Calu3 (cell line): ENCODE measurements around the gene PCDHA11. TPM values are rescaled to one million over a fixed set of nuclear protein-coding genes. Genes with fewer than 3 reads are reported as not detected.
"Not testable (repeated sequence)": the region's sequence is repeated elsewhere in the genome, so short reads cannot be mapped to it uniquely, and the experiment has no call there.

ENCODE experiments used
- BruUV-seq: library from RNA; stranded (reverse); fragments of 400-500 nt; replicated peaks from 2 replicates; lab custom pipeline; 2021; lab: Mats Ljungman, UMichigan
- CTCF ChIA-PET: fragments of 300-600 bp; sonication (Branson Sonifier 250); formaldehyde crosslinking; loops from one replicate; lab custom pipeline; 2022; ENCODE audit warnings: antibody characterized with exemption; lab: Charles Lee
- DNase-seq: peaks from one replicate; pipeline ENCODE4 v3.0.0; 2022
- H3K27ac Mint-ChIP-seq: one replicate; pipeline ENCODE4 v1.8.0; 2022; ENCODE audit warnings: mixed read lengths; ENCODE audit not compliant: unreplicated experiment
- H3K27me3 Mint-ChIP-seq: one replicate; pipeline ENCODE4 v1.8.0; 2022; ENCODE audit warnings: mixed read lengths; ENCODE audit not compliant: unreplicated experiment
- H3K36me3 Mint-ChIP-seq: one replicate; pipeline ENCODE4 v1.8.0; 2022; ENCODE audit warnings: mild to moderate bottlenecking, moderate library complexity, mixed read lengths; ENCODE audit not compliant: insufficient read depth, unreplicated experiment
- H3K4me1 Mint-ChIP-seq: one replicate; pipeline ENCODE4 v1.8.0; 2022; ENCODE audit warnings: mild to moderate bottlenecking, low read depth, mixed read lengths; ENCODE audit not compliant: unreplicated experiment
- H3K4me3 Mint-ChIP-seq: one replicate; pipeline ENCODE4 v1.8.0; 2022; ENCODE audit warnings: mild to moderate bottlenecking, low read depth, moderate library complexity, mixed read lengths; ENCODE audit not compliant: unreplicated experiment
- H3K9me3 Mint-ChIP-seq: one replicate; pipeline ENCODE4 v1.8.0; 2022; ENCODE audit warnings: low read depth, mixed read lengths; ENCODE audit not compliant: unreplicated experiment
- intact Hi-C: fragments of 100-400 bp; cut with micrococcal nuclease; formaldehyde crosslinking; loops from one replicate; pipeline ENCODE4 v1.10.0; 2022; ENCODE audit not compliant: unreplicated experiment
- total RNA-seq: library from RNA; stranded (reverse); gene quantifications from 2 replicates; pipeline ENCODE4 v1.2.3, GENCODE V29; 2022
- TF ChIP-seq, protein P1 (sequence below): fragments of 200-600 bp; IDR thresholded peaks from one replicate; pipeline ENCODE4 v1.8.0; 2022; ENCODE audit warnings: antibody characterized with exemption; ENCODE audit not compliant: unreplicated experiment

The PCDHA11 gene
- total RNA-seq, 1 experiment from 2014 or later, result 0.64 TPM

DNA sequence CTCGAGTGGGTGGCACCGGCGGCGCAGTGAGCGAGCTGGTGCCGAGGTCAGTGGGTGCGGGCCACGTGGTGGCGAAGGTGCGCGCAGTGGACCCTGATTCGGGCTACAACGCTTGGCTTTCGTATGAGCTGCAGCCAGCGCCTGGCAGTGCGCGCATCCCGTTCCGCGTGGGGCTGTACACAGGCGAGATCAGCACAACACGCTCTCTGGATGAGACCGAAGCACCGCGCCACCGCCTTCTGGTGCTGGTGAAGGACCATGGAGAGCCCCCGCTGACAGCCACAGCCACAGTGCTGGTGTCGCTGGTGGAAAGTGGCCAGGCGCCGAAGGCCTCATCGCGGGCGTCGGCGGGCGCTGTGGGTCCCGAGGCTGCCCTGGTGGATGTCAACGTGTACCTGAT lies 45.3 kb upstream of the PCDHA11 start:
- CTCF ChIA-PET, result no interaction called here
- TF ChIP-seq, protein P1, sequence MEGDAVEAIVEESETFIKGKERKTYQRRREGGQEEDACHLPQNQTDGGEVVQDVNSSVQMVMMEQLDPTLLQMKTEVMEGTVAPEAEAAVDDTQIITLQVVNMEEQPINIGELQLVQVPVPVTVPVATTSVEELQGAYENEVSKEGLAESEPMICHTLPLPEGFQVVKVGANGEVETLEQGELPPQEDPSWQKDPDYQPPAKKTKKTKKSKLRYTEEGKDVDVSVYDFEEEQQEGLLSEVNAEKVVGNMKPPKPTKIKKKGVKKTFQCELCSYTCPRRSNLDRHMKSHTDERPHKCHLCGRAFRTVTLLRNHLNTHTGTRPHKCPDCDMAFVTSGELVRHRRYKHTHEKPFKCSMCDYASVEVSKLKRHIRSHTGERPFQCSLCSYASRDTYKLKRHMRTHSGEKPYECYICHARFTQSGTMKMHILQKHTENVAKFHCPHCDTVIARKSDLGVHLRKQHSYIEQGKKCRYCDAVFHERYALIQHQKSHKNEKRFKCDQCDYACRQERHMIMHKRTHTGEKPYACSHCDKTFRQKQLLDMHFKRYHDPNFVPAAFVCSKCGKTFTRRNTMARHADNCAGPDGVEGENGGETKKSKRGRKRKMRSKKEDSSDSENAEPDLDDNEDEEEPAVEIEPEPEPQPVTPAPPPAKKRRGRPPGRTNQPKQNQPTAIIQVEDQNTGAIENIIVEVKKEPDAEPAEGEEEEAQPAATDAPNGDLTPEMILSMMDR, result no peak
- no peaks in the 10 kb centered on the region for H3K36me3 Mint-ChIP-seq
- no peaks in the 10 kb centered on the region for H3K27me3 Mint-ChIP-seq
- no peak for DNase-seq
- no peak overlapping the region for H3K4me3 Mint-ChIP-seq
- peaks cover 9% of the 10 kb centered on the region for H3K9me3 Mint-ChIP-seq
- intact Hi-C loops, result no loop called here
- no peak overlapping the region for H3K27ac Mint-ChIP-seq
- BruUV-seq, result no TSS peak
- no peaks in the 10 kb centered on the region for H3K4me1 Mint-ChIP-seq

DNA sequence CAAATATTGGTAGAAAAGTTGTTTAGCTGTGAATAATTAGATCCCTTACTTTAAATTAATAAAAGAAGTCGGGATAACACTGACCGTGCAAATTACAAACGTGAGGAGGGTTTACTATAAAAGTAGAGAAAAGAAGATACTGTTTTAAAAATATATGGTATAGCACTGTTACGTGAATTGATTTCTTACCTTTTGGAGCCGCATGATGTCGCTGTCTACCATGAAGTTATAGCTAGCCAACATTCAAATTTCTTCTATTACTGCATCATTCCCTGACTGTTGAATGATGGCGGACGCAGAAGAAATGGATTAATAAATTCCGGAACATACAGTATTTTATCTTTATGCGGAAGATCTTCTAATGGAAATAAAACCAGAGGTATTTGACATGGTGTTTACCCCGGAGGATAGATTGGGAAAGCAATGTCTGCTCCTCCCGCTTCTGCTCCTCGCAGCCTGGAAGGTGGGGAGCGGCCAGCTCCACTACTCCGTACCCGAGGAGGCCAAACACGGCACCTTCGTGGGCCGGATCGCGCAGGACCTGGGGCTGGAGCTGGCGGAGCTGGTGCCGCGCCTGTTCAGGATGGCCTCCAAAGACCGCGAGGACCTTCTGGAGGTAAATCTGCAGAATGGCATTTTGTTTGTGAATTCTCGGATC lies 40.9 kb upstream of the PCDHA11 start, which contains the start of gene PCDHA6:
TSS of gene PCDHA6 (plus strand) at position 257 of the 658 bp plus-strand sequence. CDS start at position 389, 132 bp downstream.
- BruUV-seq, result no TSS peak
- CTCF ChIA-PET, result interaction anchor here (0.7 kb wide), 1 partner anchor 272 kb away, joined by 3 read pairs; the partner anchor contains the start of gene PCDHB3
- Mint-ChIP-seq H3K27me3 (no peaks in the 10 kb centered on the region), H3K4me3 (no peak within 1 kb of the TSS), H3K9me3 (peaks cover 15% of the 10 kb centered on the region), H3K27ac (no peak within 1 kb of the TSS), H3K4me1 (no peaks in the 10 kb centered on the region), H3K36me3 (no peaks in the 10 kb centered on the region)
- TF ChIP-seq, protein P1, result no peak
- no peak for DNase-seq
- intact Hi-C loops, result no loop called here

DNA sequence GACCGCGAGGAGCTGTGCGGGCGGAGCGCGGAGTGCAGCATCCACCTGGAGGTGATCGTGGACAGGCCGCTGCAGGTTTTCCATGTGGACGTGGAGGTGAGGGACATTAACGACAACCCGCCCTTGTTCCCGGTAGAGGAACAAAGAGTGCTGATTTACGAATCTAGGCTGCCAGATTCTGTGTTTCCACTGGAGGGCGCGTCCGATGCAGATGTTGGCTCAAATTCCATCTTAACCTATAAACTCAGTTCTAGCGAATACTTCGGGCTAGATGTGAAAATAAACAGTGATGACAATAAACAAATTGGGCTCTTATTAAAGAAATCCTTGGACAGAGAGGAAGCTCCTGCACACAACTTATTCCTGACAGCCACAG lies 40.4 kb upstream of the PCDHA11 start:
- intact Hi-C loops, result no loop called here
- Mint-ChIP-seq H3K4me3 (no peak overlapping the region), H3K36me3 (no peaks in the 10 kb centered on the region), H3K4me1 (no peaks in the 10 kb centered on the region), H3K27me3 (no peaks in the 10 kb centered on the region), H3K9me3 (peaks cover 16% of the 10 kb centered on the region), H3K27ac (no peak overlapping the region)
- DNase-seq, result no peak
- TF ChIP-seq, protein P1, result no peak
- BruUV-seq, result no TSS peak
- CTCF ChIA-PET, result no interaction called here

DNA sequence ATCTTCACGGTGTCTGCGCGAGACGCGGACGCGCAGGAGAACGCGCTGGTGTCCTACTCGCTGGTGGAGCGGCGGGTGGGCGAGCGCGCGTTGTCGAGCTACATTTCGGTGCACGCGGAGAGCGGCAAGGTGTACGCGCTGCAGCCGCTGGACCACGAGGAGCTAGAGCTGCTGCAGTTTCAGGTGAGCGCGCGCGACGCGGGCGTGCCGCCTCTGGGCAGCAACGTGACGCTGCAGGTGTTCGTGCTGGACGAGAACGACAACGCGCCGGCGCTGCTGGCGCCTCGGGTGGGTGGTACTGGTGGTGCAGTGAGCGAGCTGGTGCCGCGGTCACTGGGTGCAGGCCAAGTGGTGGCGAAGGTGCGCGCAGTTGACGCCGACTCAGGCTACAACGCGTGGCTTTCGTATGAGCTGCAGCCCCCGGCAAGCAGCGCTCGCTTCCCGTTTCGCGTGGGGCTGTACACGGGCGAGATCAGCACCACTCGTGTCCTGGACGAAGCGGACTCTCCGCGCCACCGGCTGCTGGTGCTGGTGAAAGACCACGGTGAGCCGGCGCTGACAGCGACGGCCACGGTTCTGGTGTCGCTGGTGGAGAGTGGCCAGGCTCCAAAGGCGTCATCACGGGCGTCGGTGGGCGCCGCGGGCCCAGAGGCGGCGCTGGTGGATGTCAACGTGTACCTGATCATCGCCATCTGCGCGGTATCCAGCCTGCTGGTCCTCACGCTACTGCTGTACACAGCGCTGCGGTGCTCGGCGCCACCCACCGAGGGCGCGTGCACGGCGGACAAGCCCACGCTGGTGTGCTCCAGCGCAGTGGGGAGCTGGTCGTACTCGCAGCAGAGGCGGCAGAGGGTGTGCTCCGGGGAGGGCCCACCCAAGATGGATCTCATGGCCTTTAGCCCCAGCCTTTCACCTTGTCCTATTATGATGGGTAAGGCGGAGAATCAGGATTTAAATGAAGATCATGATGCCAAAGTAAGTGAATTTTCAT lies 39.0 kb upstream of the PCDHA11 start:
- CTCF ChIA-PET, H3K4me3 Mint-ChIP-seq, DNase-seq, H3K27ac Mint-ChIP-seq, intact Hi-C loops, H3K4me1 Mint-ChIP-seq, BruUV-seq, H3K36me3 Mint-ChIP-seq, H3K27me3 Mint-ChIP-seq: not testable (repeated sequence)
- H3K9me3 Mint-ChIP-seq, result peaks cover 18% of the 10 kb centered on the region
